CD14-positive monocyte (primary cell): ENCODE results near the gene TDRD5. TPM values are rescaled to one million over a fixed set of nuclear protein-coding genes. Genes with fewer than 3 reads are reported as not detected.

Experiments
- DNase-seq, 3 donors: peaks; one replicate each; pipeline ENCODE4 v3.0.0-alpha.2; 2011 to 2022
- H2AFZ ChIP-seq: 2 replicates; pipeline ENCODE4 v1.6.0; 2012; ENCODE audit warnings: mild to moderate bottlenecking, low read depth, low read length, inconsistent platforms; ENCODE audit not compliant: insufficient read depth, poor library complexity, severe bottlenecking
- H3K27ac ChIP-seq, 2 donors: 1 replicate in 1 of 2; 2 replicates in 1 of 2; pipeline ENCODE4 v1.5.1; 2012 to 2013; ENCODE audit warnings: low read length in 2 of 2, control low read depth in 1 of 2, inconsistent platforms in 1 of 2, low read depth in 1 of 2, mild to moderate bottlenecking in 1 of 2
- H3K27me3 ChIP-seq, 2 donors: one replicate each; pipeline versions ENCODE4 v1.6.0 to v1.6.1; 2011 to 2013; ENCODE audit warnings: low read length in 2 of 2; ENCODE audit not compliant: control insufficient read depth in 2 of 2, insufficient read depth in 2 of 2
- H3K36me3 ChIP-seq, 2 donors: replicated peaks in 1 of 2; 1 replicate in 1 of 2; 2 replicates in 1 of 2; pipeline versions ENCODE4 v1.5.1 to v1.6.1; 2012 to 2013; ENCODE audit warnings: low read length in 2 of 2, control low read depth in 1 of 2, inconsistent platforms in 1 of 2, mild to moderate bottlenecking in 1 of 2; ENCODE audit not compliant: insufficient read depth in 2 of 2, control insufficient read depth in 1 of 2
- H3K4me1 ChIP-seq, 2 donors: 1 replicate in 1 of 2; 2 replicates in 1 of 2; pipeline versions ENCODE4 v1.5.1 to v1.6.1; 2012 to 2013; ENCODE audit warnings: low read length in 2 of 2, control low read depth in 1 of 2, inconsistent platforms in 1 of 2, mild to moderate bottlenecking in 1 of 2, moderate library complexity in 1 of 2; ENCODE audit not compliant: insufficient read depth in 2 of 2, control insufficient read depth in 1 of 2
- H3K4me2 ChIP-seq: replicated peaks from 2 replicates; pipeline ENCODE3; 2012; ENCODE audit warnings: low read length, moderate library complexity, mild to moderate bottlenecking; ENCODE audit not compliant: poor library complexity, severe bottlenecking; ENCODE audit errors: extremely low read depth
- H3K4me3 ChIP-seq, 3 experiments: fragments of 200-600 bp in 1 of 3; sonication (generic) in 1 of 3; replicated peaks in 1 of 3; 1 replicate in 2 of 3; 2 replicates in 1 of 3; pipeline ENCODE4 v1.5.1; 2011 to 2013; ENCODE audit warnings: low read length in 3 of 3, mild to moderate bottlenecking in 3 of 3, control low read depth in 2 of 3, low read depth in 2 of 3, inconsistent platforms in 1 of 3, moderate library complexity in 1 of 3
- H3K79me2 ChIP-seq: 2 replicates; pipeline ENCODE4 v1.6.0; 2012; ENCODE audit warnings: mild to moderate bottlenecking, control low read depth, inconsistent platforms, low read length, moderate library complexity; ENCODE audit not compliant: insufficient read depth
- H3K9ac ChIP-seq: 2 replicates; pipeline ENCODE4 v1.6.0; 2017; ENCODE audit warnings: low read length, mild to moderate bottlenecking; ENCODE audit not compliant: insufficient read depth, poor library complexity, severe bottlenecking
- H3K9me3 ChIP-seq, 2 donors: replicated peaks in 1 of 2; 1 replicate in 1 of 2; 2 replicates in 1 of 2; pipeline versions ENCODE4 v1.5.1 to v1.6.1; 2012 to 2013; ENCODE audit warnings: low read length in 2 of 2, control low read depth in 1 of 2; ENCODE audit not compliant: control insufficient read depth in 1 of 2, insufficient read depth in 1 of 2
- H4K20me1 ChIP-seq: 2 replicates; pipeline ENCODE4 v1.6.0; 2012; ENCODE audit warnings: mild to moderate bottlenecking, low read length, control low read depth, moderate library complexity; ENCODE audit not compliant: insufficient read depth
- H3K27ac Mint-ChIP-seq, 7 donors: one replicate each; pipeline ENCODE4 v1.8.0; 2020; ENCODE audit warnings: mild to moderate bottlenecking in 7 of 7, mixed read lengths in 7 of 7, moderate library complexity in 6 of 7, inconsistent platforms in 2 of 7
- H3K27me3 Mint-ChIP-seq, 3 donors: one replicate each; pipeline ENCODE4 v1.8.0; 2021 to 2022; ENCODE audit warnings: low read depth in 3 of 3, mild to moderate bottlenecking in 3 of 3, mixed read lengths in 3 of 3, moderate library complexity in 3 of 3, inconsistent platforms in 1 of 3
- H3K36me3 Mint-ChIP-seq, 2 donors: one replicate each; pipeline ENCODE4 v1.8.0; 2020; ENCODE audit warnings: mixed read lengths in 2 of 2, inconsistent platforms in 1 of 2, mild to moderate bottlenecking in 1 of 2
- H3K4me1 Mint-ChIP-seq: one replicate; pipeline ENCODE4 v1.8.0; 2020; ENCODE audit warnings: mild to moderate bottlenecking, mixed read lengths
- H3K4me3 Mint-ChIP-seq, 2 donors: one replicate each; pipeline ENCODE4 v1.8.0; 2020; ENCODE audit warnings: mild to moderate bottlenecking in 2 of 2, mixed read lengths in 2 of 2, moderate library complexity in 1 of 2
- H3K9me3 Mint-ChIP-seq, 7 donors: one replicate each; pipeline ENCODE4 v1.8.0; 2020 to 2022; ENCODE audit warnings: mixed read lengths in 7 of 7, mild to moderate bottlenecking in 6 of 7, moderate library complexity in 6 of 7, inconsistent platforms in 2 of 7
- CTCF ChIP-seq: fragments of 200-600 bp; IDR thresholded peaks from one replicate; pipeline ENCODE4 v1.8.0; 2022; ENCODE audit warnings: antibody characterized with exemption, mild to moderate bottlenecking
- WGBS: methylation state at CpG from one replicate; pipeline ENCODE4 v1.1.5; 2013; ENCODE audit warnings: missing lambda C conversion rate; ENCODE audit not compliant: insufficient coverage; 5-methylcytosine and 5-hydroxymethylcytosine counted together
- intact Hi-C, 2 donors: fragments of 100-400 bp; cut with micrococcal nuclease; formaldehyde crosslinking; loops; one replicate each; pipeline versions ENCODE4 v1.15.0 to v1.15.1; 2023
- polyA plus RNA-seq, 3 donors: library from polyadenylated mRNA; depleted of rRNA in 1 of 3; unstranded in 2 of 3; stranded (reverse) in 1 of 3; fragments of 300-500 nt in 2 of 3; fragments of >200 nt in 1 of 3; fragmentation: Illumina TruSeq in 2 of 3; gene quantifications; 1 replicate in 2 of 3; 2 replicates in 1 of 3; pipeline ENCODE4 v1.2.3, GENCODE V29; 2012 to 2021

Gene TDRD5
- polyA plus RNA-seq, 3 donors, result not detected

- no peak overlapping the region for H3K27ac Mint-ChIP-seq
- no peak overlapping the region for H3K4me3 Mint-ChIP-seq
- no peak overlapping the region for H3K4me3 ChIP-seq
Measured at GRCh38 chr1:179709841-179710329, 118.3 kb downstream of the TDRD5 start.

GRCh38 chr1:179714159-179714558 lies 122.5 kb downstream of the TDRD5 start:
- no peak for DNase-seq
- Histone ChIP-seq H3K36me3 (no peaks in the 10 kb centered on the region), H4K20me1 (no peaks in the 10 kb centered on the region), H2AFZ (no peak overlapping the region), H3K27ac (no peak overlapping the region), H3K4me2 (no peak overlapping the region), H3K79me2 (no peaks in the 10 kb centered on the region), H3K9me3 (peaks cover 6 to 51% of the 10 kb centered on the region in 2 donors), H3K27me3 (no peaks in the 10 kb centered on the region), H3K4me1 (no peaks in the 10 kb centered on the region), H3K4me3 (no peak overlapping the region), H3K9ac (no peak overlapping the region)
- intact Hi-C loops, result no loop called here
- Mint-ChIP-seq H3K4me3 (no peak overlapping the region), H3K4me1 (peaks cover 3% of the 10 kb centered on the region), H3K27me3 (no peaks in the 10 kb centered on the region), H3K9me3 (peaks cover 29 to 51% (median 36%) of the 10 kb centered on the region in 7 donors), H3K27ac (no peak overlapping the region), H3K36me3 (no peaks in the 10 kb centered on the region)
- no CpG with 5 or more reads among the region's 1 CpG for WGBS
- no peak for TF ChIP-seq CTCF

More at GRCh38 chr1:179709841-179710329, 118.3 kb downstream of the TDRD5 start:
- H3K27me3 Mint-ChIP-seq, result no peaks in the 10 kb centered on the region
- Histone ChIP-seq H3K27ac (no peak overlapping the region), H3K36me3 (no peaks in the 10 kb centered on the region), H3K9me3 (peaks cover 0 to 14% of the 10 kb centered on the region in 2 donors), H4K20me1 (no peaks in the 10 kb centered on the region), H3K4me2 (no peak overlapping the region), H3K4me1 (no peaks in the 10 kb centered on the region), H3K9ac (no peak overlapping the region), H3K27me3 (no peaks in the 10 kb centered on the region), H3K79me2 (no peaks in the 10 kb centered on the region), H2AFZ (no peak overlapping the region)
- H3K4me1 Mint-ChIP-seq, result peaks cover 3% of the 10 kb centered on the region
- intact Hi-C loops, result loop anchor here in 1 of 2 donors (5.0 kb wide), 1 partner anchor 107 kb away; no protein-coding TSS in a partner anchor
- WGBS, result 13% methylated on average over 3 of the region's 5 CpGs
- H3K9me3 Mint-ChIP-seq, result peaks cover 8 to 17% (median 12%) of the 10 kb centered on the region in 7 donors
- no peaks in the 10 kb centered on the region for H3K36me3 Mint-ChIP-seq
- peak in 2 of 3 donors; percentile 3 to 26 for DNase-seq
- no peak for TF ChIP-seq CTCF
